CD1c-positive myeloid dendritic cell (primary cell): ENCODE data around the gene DLST.

Source experiments
- DNase-seq: peaks from one replicate; pipeline ENCODE4 v3.0.0-alpha.2; 2016; ENCODE audit errors: extremely low spot score

Gene DLST

GRCh38 chr14:74896400-74896799 is 14.7 kb downstream of the DLST start:
- DNase-seq = no peak

GRCh38 chr14:74897642-74898041 is 15.9 kb downstream of the DLST start:
- DNase-seq = no peak

DNA sequence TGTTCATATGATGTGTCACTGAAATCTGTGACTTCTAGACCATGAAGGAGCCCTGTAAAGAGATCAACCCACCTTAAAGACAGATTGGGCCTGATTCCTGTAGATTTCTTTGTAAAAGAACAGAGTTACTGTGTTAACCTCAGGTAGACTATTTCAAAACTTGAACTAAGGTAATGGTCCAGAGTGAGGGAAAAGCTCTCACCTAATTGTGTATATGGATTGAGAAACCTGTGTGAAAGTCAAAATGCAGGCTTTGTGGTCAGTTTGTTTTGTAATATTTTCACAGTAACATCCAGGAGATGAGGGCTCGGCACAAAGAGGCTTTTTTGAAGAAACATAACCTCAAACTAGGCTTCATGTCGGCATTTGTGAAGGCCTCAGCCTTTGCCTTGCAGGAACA is 16.4 kb downstream of the DLST start:
- DNase-seq = no peak

- no peak for DNase-seq
Observed at GRCh38 chr14:74898694-74899093, 17.0 kb downstream of the DLST start.

DNA sequence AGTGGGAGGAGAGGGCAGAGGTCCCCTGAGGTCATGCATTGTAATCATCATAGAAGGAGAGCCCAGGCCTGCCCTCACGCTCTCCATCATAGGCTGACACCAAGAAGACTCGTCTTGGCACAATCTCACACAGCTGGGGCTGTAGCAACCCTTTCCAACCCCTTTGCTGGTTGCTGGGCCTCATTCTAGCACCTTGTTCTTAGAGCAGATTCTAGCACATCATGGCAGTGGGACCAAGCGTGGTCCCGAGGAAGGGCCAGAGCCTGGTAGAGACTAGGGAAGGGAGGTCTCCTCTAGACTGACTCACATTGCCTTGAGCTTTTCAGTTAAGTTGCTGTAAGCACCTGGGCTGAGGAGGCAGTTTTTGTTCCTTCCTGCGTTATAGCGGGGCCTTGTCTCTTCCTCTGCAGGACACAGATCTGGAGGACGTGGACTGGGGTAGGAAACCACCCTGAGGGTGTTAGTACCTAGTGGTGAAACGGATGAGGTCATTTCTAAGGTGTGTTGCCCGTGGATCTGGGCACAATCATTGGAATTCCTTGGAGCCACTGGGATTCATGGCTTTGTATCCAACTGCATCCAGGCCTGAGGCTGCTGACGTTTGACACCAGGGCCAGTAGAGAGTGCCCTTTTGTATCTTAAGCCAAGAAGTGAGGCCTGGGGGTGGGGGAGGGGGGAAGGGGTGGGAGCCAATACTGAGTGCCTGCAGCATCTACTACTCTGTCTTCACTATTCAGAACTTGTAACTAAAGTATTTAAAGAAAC is 21.4 kb downstream of the DLST start:
- no peak for DNase-seq

GRCh38 chr14:74904635-74905503 is 23.2 kb downstream of the DLST start:
- no peak for DNase-seq

DNA sequence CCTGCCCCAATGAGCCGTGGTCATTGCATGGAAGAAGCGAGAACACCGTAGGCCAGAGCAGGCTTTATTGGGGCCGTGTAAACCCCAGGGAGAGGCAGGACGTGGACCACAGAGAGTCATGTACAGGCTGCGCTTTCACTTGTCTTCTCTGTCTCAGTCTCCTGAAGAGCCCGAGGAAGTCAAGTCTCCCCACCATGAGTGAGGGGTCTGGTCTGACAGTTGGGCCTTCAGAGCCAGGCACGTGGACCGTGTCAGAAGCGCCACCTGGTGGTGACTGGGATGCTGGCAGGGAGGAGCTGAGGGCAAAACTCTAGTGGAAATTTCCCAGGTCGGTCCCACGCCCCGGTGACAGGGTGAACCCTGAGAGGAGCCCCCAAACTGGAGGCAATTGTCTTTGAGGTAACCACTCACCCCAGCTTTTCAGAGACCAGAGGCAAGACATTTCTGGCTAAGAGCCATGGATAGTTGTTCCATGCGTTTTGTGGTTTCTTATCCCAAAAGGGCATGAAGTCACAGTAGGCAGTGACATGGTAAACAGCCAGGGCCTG is 24.0 kb downstream of the DLST start:
- DNase-seq = peak; percentile 77

- DNase-seq = no peak
Observed at GRCh38 chr14:74906925-74907521, 25.3 kb downstream of the DLST start.

GRCh38 chr14:74907744-74908143 is 26.0 kb downstream of the DLST start:
- no peak for DNase-seq

DNA sequence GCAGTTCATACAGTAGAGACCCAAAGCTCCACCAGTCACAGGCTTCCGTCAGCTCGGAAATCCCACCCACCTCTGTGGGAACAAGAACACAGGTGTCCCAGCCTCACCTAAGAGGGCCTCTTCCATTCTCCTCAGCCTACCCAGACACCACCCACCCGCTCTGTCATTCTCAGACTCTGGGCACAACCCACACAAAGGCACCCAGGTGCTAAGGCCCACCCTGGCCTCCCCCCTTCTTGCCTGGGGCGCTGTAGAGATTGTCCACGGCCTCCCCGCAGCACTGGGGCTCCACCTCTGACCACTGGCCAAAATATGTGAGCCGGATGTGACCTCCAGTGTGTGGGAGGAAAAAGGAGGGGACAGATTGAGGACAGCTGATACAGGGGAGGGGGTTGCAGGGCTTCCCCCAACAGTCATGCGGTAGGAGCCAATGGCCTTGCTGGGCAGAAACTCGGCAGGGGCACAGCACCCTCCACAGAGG is 27.2 kb downstream of the DLST start:
- DNase-seq = no peak

DNA sequence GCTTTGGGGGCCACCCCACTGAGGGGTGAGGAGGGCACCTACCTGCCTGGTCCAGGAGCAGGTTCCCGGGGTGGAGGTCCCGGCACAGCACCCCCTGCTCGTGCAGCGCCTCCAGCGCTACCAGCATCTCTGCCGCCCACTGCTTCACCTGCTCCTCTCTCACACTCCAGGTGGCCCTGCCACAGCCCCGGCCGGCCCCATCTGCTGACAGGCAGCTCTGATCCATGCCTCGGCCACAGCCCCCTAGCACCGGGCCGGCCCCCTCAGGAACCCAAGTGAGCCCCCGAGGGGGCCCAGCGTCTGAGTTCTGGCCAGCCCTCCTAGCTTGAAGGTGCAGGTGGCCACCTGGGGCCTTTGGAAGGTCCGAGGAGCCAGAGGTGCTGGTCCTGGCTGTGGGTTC is 27.8 kb downstream of the DLST start:
- no peak for DNase-seq

- no peak for DNase-seq
Observed at GRCh38 chr14:74909911-74910310, 28.2 kb downstream of the DLST start.

- no peak for DNase-seq
Observed at GRCh38 chr14:74910556-74910955, 28.8 kb downstream of the DLST start.

DNA sequence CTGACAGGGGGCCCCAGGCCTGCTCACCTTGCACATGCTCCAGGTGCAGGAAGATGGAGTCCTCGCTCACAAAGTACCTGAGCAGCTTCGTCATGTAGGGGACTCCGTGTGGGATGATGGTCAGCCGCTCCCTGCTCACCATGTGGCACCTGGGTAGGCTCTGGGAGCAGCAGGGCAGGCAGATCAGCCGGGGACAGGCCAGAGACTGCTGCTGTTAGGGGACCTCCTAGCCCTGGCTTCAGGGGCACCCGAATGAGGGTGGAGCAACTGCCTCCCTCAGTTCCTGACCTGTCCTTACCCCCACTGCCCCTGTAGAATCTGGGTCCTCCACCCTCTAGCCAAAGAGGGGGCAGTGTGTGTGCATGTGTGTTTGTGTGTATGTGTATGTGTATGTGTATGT is 29.5 kb downstream of the DLST start:
- DNase-seq = no peak

DNA sequence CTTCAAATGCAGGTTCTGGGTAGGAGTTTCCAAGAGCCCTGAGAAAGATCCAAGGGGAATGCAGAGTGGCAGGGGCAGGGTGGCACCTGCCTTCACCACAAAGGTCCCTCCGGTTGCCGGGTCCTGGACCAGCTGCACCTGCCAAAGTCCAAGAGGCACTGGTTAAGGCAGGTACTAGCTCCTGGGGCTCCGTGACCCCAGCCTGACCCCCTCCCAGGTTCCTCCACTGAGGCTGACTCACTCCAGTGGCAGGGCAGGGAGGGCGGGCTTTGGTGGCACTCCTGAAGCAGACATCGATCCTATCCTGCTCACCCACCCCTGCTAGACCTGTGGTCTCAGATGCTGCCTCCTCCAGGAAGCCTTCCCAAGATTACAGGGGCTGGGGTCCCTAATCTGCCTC is 30.0 kb downstream of the DLST start:
- DNase-seq = no peak

- DNase-seq = no peak
Observed at GRCh38 chr14:74912111-74912510, 30.4 kb downstream of the DLST start.

GRCh38 chr14:74912801-74913200 is 31.1 kb downstream of the DLST start:
- no peak for DNase-seq

GRCh38 chr14:74913393-74913910 is 31.7 kb downstream of the DLST start:
- DNase-seq = no peak

- peak; percentile 32 for DNase-seq
Observed at GRCh38 chr14:74913986-74914573, 32.4 kb downstream of the DLST start.

- no peak for DNase-seq
Observed at GRCh38 chr14:74915426-74915825, 33.7 kb downstream of the DLST start.

DNA sequence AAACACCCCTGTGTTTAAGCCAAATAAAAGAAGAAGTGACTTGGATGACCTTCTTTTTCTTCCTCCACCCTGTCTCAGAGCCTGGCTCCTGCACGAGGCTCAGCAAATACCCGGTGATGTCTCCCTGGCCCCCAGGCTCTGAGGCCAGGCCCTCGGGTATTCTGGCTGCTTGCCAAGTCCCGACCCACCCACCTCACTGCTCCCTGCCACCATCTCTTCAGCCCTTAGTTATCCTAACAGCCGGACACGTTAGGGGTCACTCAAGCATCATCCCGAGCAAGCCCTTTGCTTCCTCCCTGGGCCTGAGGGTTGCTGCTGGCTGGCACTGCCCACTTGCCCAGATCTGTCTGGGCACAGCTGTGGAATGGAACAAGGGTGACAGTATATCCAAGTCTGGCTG is 34.1 kb downstream of the DLST start:
- no peak for DNase-seq

DNA sequence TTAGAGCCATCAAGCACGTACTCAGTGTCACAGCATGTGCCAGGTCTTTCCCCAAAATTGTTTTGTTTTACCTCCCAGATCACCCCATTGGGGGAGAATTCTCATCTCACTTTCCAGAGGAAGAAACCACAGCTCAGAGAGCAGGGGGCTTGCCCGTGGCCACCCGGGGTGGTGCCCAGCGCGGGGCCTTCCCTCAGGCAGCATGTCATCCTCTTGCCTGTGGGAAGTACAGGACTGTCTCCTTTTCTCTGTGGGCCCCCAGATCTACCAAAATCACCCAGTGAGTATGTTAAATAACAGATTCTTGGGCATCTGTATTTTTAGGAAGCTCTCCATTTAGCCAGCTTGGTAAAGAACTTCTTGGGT is 35.4 kb downstream of the DLST start:
- no peak for DNase-seq
